ENCODE data around the gene ZC3H18.

ZC3H18 gene

GRCh38 chr16:88581033-88581432 is 10.8 kb downstream of the ZC3H18 start:
- no peak for DNase-seq (ENCODE audit: low read depth in 2 of 2)

- DNase-seq (ENCODE audit: low read depth in 2 of 2) = no peak
Measured at GRCh38 chr16:88582912-88583575, 12.8 kb downstream of the ZC3H18 start.

GRCh38 chr16:88584676-88585075 is 14.5 kb downstream of the ZC3H18 start:
- DNase-seq (ENCODE audit: low read depth in 2 of 2) = no peak

GRCh38 chr16:88585269-88585668 is 15.1 kb downstream of the ZC3H18 start:
- DNase-seq (ENCODE audit: low read depth in 2 of 2) = no peak

- no peak for DNase-seq (ENCODE audit: low read depth in 2 of 2)
Measured at GRCh38 chr16:88585927-88586581, 15.9 kb downstream of the ZC3H18 start.

- no peak for DNase-seq (ENCODE audit: low read depth in 2 of 2)
Measured at GRCh38 chr16:88588148-88588547, 17.9 kb downstream of the ZC3H18 start.

GRCh38 chr16:88588754-88589153 is 18.6 kb downstream of the ZC3H18 start:
- DNase-seq (ENCODE audit: low read depth in 2 of 2) = no peak

- peak in 1 of 2 donors; percentile 15 for DNase-seq (ENCODE audit: low read depth in 2 of 2)
Measured at GRCh38 chr16:88589441-88589840, 19.2 kb downstream of the ZC3H18 start.

GRCh38 chr16:88591577-88592021 is 21.4 kb downstream of the ZC3H18 start:
- peak; percentile 31 to 59 for DNase-seq (ENCODE audit: low read depth in 2 of 2)

- DNase-seq (ENCODE audit: low read depth in 2 of 2) = no peak
Measured at GRCh38 chr16:88593061-88593460, 22.9 kb downstream of the ZC3H18 start.

GRCh38 chr16:88593489-88593888 is 23.3 kb downstream of the ZC3H18 start:
- no peak for DNase-seq (ENCODE audit: low read depth in 2 of 2)

GRCh38 chr16:88593910-88594309 is 23.7 kb downstream of the ZC3H18 start:
- no peak for DNase-seq (ENCODE audit: low read depth in 2 of 2)

GRCh38 chr16:88595101-88595500 is 24.9 kb downstream of the ZC3H18 start:
- no peak for DNase-seq (ENCODE audit: low read depth in 2 of 2)

- DNase-seq (ENCODE audit: low read depth in 2 of 2) = no peak
Measured at GRCh38 chr16:88595921-88596320, 25.7 kb downstream of the ZC3H18 start.

GRCh38 chr16:88596483-88596882 is 26.3 kb downstream of the ZC3H18 start:
- DNase-seq (ENCODE audit: low read depth in 2 of 2) = no peak

GRCh38 chr16:88597856-88598491 is 27.8 kb downstream of the ZC3H18 start:
- no peak for DNase-seq (ENCODE audit: low read depth in 2 of 2)

GRCh38 chr16:88599092-88599733 is 29.0 kb downstream of the ZC3H18 start:
- no peak for DNase-seq (ENCODE audit: low read depth in 2 of 2)

- DNase-seq (ENCODE audit: low read depth in 2 of 2) = no peak
Measured at GRCh38 chr16:88599825-88600538, 29.8 kb downstream of the ZC3H18 start.

GRCh38 chr16:88600539-88600896 is 30.3 kb downstream of the ZC3H18 start:
- DNase-seq (ENCODE audit: low read depth in 2 of 2) = no peak

GRCh38 chr16:88601313-88602036 is 31.3 kb downstream of the ZC3H18 start:
- DNase-seq (ENCODE audit: low read depth in 2 of 2) = no peak

- no peak for DNase-seq (ENCODE audit: low read depth in 2 of 2)
Measured at GRCh38 chr16:88602091-88602490, 31.9 kb downstream of the ZC3H18 start.

All from stimulated activated CD8-positive, alpha-beta memory T cell treated with anti-CD3 and anti-CD28 coated beads, Interleukin-15, amount 100 ng/mL, for 48 hours (primary cell).